Measurements from ENCODE around the gene COL5A1. TPM values are rescaled to one million over a fixed set of nuclear protein-coding genes. Genes with fewer than 3 reads are reported as not detected.

Gene COL5A1
- total RNA-seq, 1 experiment from 2014 or later: 10.6 TPM

DNA sequence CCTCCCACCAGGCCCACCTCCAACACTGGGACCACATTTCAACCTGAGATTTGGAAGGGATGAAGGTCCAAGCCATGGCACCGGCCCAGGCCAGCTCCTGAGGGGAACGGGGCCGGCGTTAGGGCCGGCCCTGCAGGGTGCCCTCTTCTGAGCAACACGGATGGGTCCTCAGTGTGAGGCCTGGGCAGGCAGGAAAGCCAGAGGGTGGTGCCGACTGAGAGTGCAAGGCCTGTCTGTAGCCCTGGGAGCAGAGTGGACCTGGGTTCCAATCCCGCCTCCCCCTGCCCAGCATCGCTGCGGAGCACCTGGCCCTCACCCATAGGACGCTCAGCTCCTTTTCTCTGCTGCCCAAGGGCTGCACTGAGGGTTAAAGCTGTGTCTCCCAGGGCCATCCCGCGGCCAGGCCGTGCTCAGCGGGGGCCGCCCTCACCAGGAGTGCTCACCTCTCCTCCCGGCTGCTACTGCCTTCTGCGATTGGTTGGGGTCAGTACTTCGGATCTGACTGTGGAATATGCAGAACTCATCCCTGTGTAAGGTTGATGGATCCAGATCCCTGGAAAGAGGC lies 194.9 kb downstream of the COL5A1 start:
- no peaks in the 10 kb centered on the region for H3F3A ChIP-seq (ENCODE audit: low read length, unreplicated experiment)
- ATAC-seq (no peak), DNase-seq (no peak)
- no peaks in the 10 kb centered on the region for H3K27me3 ChIP-seq (ENCODE audit: low read length)
- BruUV-seq (replicated peaks): no TSS peak
- no peak overlapping the region for H3K27ac ChIP-seq (ENCODE audit: low read length)
- no peaks in the 10 kb centered on the region for H3K9me3 ChIP-seq (ENCODE audit: low read length)
- intact Hi-C loops (cut with micrococcal nuclease): no loop called here
- no peaks in the 10 kb centered on the region for H4K20me1 ChIP-seq (ENCODE audit: low read length)
- H3K9ac ChIP-seq (ENCODE audit: low read length): no peak overlapping the region
- H3K79me2 ChIP-seq (ENCODE audit: low read length): no peaks in the 10 kb centered on the region
- H3K36me3 ChIP-seq (ENCODE audit: low read depth, low read length): no peaks in the 10 kb centered on the region
- no peak overlapping the region for H2AFZ ChIP-seq (ENCODE audit: low read length)
- H3K4me1 ChIP-seq (ENCODE audit: insufficient read depth, low read length): no peaks in the 10 kb centered on the region
- no peak overlapping the region for H3K4me3 ChIP-seq (ENCODE audit: low read length)
- no peak for TF ChIP-seq EZH2phosphoT487 (IDR thresholded peaks at IDR 0.05; ENCODE audit: borderline replicate concordance, low read length)
- no peak for TF ChIP-seq EZH2 (IDR thresholded peaks at IDR 0.05; ENCODE audit: low read length, unreplicated experiment)
- TF ChIP-seq CTCF (conservative IDR thresholded peaks at IDR 0.05; ENCODE audit: low read depth, low read length): no peak
- ChIA-PET CTCF (no interaction called here), POLR2A (ENCODE audit: unreplicated experiment) (interaction anchor here (0.5 kb wide), 1 partner anchor 14 kb away, joined by 11 read pairs; no protein-coding TSS in a partner anchor)
- H3K4me2 ChIP-seq (ENCODE audit: low read length): no peak overlapping the region
- H3K9me2 ChIP-seq (replicated peaks; ENCODE audit: low read length): no peaks in the 10 kb centered on the region

GRCh38 chr9:134837529-134837928 lies 195.9 kb downstream of the COL5A1 start:
- H3K4me1 ChIP-seq (ENCODE audit: insufficient read depth, low read length): no peaks in the 10 kb centered on the region
- CTCF ChIA-PET: no interaction called here
- POLR2A ChIA-PET (ENCODE audit: unreplicated experiment): no interaction called here
- H3K9ac ChIP-seq (ENCODE audit: low read length): no peak overlapping the region
- intact Hi-C loops (cut with micrococcal nuclease): no loop called here
- DNase-seq: no peak
- H3K4me2 ChIP-seq (ENCODE audit: low read length): no peak overlapping the region
- H3K9me3 ChIP-seq (ENCODE audit: low read length): no peaks in the 10 kb centered on the region
- H3F3A ChIP-seq (ENCODE audit: low read length, unreplicated experiment): no peaks in the 10 kb centered on the region
- ATAC-seq: no peak
- no peak for TF ChIP-seq EZH2phosphoT487 (IDR thresholded peaks at IDR 0.05; ENCODE audit: borderline replicate concordance, low read length)
- TF ChIP-seq CTCF (conservative IDR thresholded peaks at IDR 0.05; ENCODE audit: low read depth, low read length): no peak
- TF ChIP-seq EZH2 (IDR thresholded peaks at IDR 0.05; ENCODE audit: low read length, unreplicated experiment): no peak
- H2AFZ ChIP-seq (ENCODE audit: low read length): no peak overlapping the region
- H3K4me3 ChIP-seq (ENCODE audit: low read length): no peak overlapping the region
- BruUV-seq (replicated peaks): no TSS peak
- no peak overlapping the region for H3K27ac ChIP-seq (ENCODE audit: low read length)
- H3K9me2 ChIP-seq (replicated peaks; ENCODE audit: low read length): no peaks in the 10 kb centered on the region
- no peaks in the 10 kb centered on the region for H4K20me1 ChIP-seq (ENCODE audit: low read length)
- H3K79me2 ChIP-seq (ENCODE audit: low read length): no peaks in the 10 kb centered on the region
- H3K27me3 ChIP-seq (ENCODE audit: low read length): no peaks in the 10 kb centered on the region
- no peaks in the 10 kb centered on the region for H3K36me3 ChIP-seq (ENCODE audit: low read depth, low read length)

DNA sequence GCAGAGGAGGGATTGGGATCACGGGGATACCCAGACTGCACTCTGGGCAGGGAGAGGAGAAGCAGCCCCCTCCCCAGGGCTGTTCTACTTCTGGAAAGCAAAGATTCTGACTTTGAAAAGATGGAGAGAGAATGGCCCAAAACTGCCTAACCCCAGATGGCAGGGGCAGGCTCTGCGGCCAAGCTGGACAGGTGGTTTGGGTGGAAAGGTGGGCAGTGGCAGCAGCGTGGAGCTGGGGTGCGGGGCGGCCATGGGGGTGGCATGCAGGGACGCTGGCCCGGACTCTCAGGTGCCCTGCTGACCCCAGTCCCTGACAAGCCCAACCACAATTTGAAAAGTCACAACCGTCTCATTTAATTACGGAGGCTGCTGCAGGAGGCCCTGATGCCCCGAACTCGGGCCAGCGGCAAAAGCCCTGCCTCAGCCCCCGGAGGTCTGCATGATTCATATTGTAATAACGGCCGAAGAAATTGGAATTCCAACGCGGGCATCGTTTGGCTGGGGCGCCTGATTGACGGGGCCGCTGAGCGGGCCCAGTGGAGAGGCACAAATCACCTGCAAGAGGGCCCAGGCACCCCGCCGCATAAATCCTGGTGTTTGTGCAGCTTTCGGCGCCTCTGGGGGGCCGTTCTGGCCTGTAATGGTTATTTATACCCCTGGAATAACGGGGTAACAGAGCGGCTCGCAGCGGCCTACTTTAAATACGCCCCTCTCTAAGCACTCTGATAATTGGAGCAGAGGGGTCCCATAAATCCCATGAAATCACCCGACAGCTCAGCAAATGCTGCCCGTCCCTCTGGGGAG lies 197.2 kb downstream of the COL5A1 start:
- TF ChIP-seq EZH2phosphoT487 (IDR thresholded peaks at IDR 0.05; ENCODE audit: borderline replicate concordance, low read length) (no peak), EZH2 (IDR thresholded peaks at IDR 0.05; ENCODE audit: low read length, unreplicated experiment) (no peak), CTCF (conservative IDR thresholded peaks at IDR 0.05; ENCODE audit: low read depth, low read length) (no peak)
- POLR2A ChIA-PET (ENCODE audit: unreplicated experiment): no interaction called here
- H2AFZ ChIP-seq (ENCODE audit: low read length): no peak overlapping the region
- DNase-seq: no peak
- no peak overlapping the region for H3K9ac ChIP-seq (ENCODE audit: low read length)
- no peaks in the 10 kb centered on the region for H3K4me1 ChIP-seq (ENCODE audit: insufficient read depth, low read length)
- intact Hi-C loops (cut with micrococcal nuclease): no loop called here
- no peaks in the 10 kb centered on the region for H3K9me2 ChIP-seq (replicated peaks; ENCODE audit: low read length)
- no peaks in the 10 kb centered on the region for H3K79me2 ChIP-seq (ENCODE audit: low read length)
- H3F3A ChIP-seq (ENCODE audit: low read length, unreplicated experiment): no peaks in the 10 kb centered on the region
- CTCF ChIA-PET: no interaction called here
- H3K27ac ChIP-seq (ENCODE audit: low read length): no peak overlapping the region
- no peaks in the 10 kb centered on the region for H4K20me1 ChIP-seq (ENCODE audit: low read length)
- H3K9me3 ChIP-seq (ENCODE audit: low read length): no peaks in the 10 kb centered on the region
- H3K27me3 ChIP-seq (ENCODE audit: low read length): no peaks in the 10 kb centered on the region
- BruUV-seq (replicated peaks): no TSS peak
- H3K4me2 ChIP-seq (ENCODE audit: low read length): no peak overlapping the region
- H3K4me3 ChIP-seq (ENCODE audit: low read length): no peak overlapping the region
- H3K36me3 ChIP-seq (ENCODE audit: low read depth, low read length): no peaks in the 10 kb centered on the region
- no peak for ATAC-seq
